COLO668 (cell line): ENCODE results near the gene AFG3L2.

Source experiments
- DNase-seq: peaks from one replicate; lab custom pipeline; 2025; ENCODE audit not compliant: unreplicated experiment; lab: John Stamatoyannopoulos, UW

Gene AFG3L2

GRCh38 chr18:12327510-12328178, 49.4 kb downstream of the AFG3L2 start:
- peak; percentile 86 for DNase-seq

GRCh38 chr18:12326711-12327460, 50.1 kb downstream of the AFG3L2 start:
- DNase-seq, result no peak

DNA sequence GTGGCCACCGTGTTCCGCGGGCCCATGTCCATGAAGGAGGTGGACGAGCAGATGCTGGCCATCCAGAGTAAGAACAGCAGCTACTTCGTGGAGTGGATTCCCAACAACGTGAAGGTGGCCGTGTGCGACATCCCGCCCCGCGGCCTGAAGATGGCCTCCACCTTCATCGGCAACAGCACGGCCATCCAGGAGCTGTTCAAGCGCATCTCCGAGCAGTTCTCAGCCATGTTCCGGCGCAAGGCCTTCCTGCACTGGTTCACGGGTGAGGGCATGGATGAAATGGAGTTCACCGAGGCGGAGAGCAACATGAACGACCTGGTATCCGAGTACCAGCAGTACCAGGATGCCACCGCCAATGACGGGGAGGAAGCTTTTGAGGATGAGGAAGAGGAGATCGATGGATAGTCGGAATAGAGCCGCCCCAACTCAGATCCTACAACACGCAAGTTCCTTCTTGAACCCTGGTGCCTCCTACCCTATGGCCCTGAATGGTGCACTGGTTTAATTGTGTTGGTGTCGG, 51.2 kb downstream of the AFG3L2 start:
- no peak for DNase-seq

DNA sequence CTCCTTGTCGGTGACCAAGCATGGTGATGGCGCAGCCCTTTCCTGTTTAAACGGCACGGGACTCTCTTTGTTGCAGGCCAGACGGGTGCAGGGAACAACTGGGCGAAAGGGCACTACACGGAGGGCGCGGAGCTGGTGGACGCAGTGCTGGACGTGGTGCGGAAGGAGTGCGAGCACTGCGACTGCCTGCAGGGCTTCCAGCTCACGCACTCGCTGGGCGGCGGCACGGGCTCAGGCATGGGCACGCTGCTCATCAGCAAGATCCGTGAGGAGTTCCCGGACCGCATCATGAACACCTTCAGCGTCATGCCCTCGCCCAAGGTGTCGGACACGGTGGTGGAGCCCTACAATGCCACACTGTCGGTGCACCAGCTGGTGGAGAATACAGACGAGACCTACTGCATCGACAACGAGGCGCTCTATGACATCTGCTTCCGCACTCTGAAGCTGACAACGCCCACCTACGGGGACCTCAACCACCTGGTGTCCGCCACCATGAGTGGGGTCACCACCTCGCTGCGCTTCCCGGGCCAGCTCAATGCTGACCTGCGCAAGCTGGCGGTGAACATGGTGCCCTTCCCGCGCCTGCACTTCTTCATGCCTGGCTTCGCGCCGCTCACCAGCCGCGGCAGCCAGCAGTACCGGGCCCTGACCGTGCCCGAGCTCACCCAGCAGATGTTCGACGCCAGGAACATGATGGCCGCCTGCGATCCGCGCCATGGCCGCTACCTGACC, 51.9 kb downstream of the AFG3L2 start:
- no peak for DNase-seq

- DNase-seq, result no peak
Measured at GRCh38 chr18:12321333-12321732, 55.7 kb downstream of the AFG3L2 start.

GRCh38 chr18:12318857-12319256, 58.2 kb downstream of the AFG3L2 start:
- DNase-seq, result no peak

GRCh38 chr18:12318334-12318697, 58.7 kb downstream of the AFG3L2 start:
- no peak for DNase-seq

DNA sequence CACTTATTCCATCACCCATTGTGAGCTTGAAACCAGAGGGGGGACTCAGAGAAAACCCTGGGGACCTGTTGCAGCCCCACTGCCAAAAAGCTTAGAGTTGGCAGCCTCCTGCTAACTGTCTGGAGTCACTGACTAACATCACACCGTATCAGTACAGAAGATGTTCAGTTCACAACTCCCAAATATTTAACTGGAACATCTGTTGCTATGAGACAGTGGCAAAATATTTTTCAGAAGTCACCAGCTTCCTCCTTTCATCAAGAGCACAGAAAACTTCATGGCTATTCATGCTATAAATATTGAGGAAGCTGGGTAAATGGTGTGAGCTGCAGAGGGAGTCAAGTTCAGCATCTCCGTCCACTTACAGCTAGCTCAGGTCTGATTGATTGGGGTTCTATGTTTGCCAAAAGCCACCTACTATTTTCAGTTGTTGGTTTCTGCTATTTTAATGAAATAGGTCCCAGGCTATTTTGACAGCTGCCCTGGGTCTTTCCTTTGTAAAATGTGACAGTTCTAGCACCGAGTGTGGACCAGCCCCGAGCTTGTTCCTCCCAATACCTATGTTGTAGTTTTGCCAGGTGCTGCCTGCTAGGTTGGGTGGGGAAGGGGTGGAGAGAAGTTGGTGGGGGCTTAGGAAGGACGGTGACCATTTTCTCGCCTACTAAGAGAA, 59.2 kb downstream of the AFG3L2 start:
- DNase-seq, result no peak

GRCh38 chr18:12315911-12316310, 61.1 kb downstream of the AFG3L2 start:
- DNase-seq, result no peak

- DNase-seq, result no peak
Measured at GRCh38 chr18:12315490-12315889, 61.5 kb downstream of the AFG3L2 start.

DNA sequence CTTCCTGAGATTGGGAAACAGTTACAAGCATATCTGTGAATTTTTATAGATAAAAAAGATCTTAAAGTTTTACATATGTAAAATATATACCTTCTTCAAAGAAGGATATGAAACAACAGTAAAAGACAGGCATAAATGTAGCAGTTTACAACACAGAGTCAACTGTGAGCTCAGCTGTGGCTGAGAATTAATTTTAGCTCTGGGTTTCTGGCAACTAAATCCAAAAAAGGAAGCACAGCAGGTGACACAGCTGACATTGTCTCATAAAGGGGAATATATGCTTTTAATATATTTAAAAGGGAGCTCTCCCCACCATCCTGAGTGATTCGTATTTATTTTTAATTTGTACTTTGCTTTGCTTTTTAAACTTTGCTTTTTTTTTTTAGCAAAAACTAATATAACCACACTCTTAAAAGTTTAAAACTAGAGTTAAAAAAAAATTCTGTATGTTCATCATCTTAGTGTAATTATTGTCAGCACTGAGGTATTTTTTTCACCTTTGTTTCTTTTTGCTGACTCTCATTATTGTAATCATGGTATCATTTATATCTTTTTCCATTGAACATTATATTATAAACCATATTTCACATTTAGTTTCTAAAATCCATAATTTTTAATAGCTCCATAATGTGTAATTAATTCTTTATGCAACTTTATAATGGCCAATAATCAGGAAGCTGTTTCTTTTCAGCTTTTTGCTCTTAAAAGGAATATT, 62.3 kb downstream of the AFG3L2 start:
- no peak for DNase-seq

GRCh38 chr18:12313530-12314245, 63.3 kb downstream of the AFG3L2 start:
- no peak for DNase-seq

GRCh38 chr18:12312976-12313375, 64.1 kb downstream of the AFG3L2 start:
- DNase-seq, result no peak

DNA sequence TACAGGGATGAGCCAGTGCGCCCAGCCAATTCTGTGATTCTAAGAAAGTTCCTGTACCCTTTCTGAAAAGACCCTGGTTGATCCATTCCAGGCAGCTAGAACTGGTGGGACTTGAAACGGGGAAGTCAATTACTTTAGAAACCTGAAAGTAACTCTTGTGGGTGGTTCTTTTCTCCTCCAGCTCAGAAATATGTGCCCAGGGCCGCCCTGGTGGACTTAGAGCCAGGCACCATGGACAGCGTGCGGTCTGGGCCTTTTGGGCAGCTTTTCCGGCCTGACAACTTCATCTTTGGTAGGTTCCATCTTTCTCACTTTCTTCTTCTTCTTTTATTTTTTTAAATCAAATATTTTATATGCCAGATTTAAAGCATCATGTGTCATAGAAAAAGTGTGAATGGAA, 66.3 kb downstream of the AFG3L2 start:
- DNase-seq, result no peak

DNA sequence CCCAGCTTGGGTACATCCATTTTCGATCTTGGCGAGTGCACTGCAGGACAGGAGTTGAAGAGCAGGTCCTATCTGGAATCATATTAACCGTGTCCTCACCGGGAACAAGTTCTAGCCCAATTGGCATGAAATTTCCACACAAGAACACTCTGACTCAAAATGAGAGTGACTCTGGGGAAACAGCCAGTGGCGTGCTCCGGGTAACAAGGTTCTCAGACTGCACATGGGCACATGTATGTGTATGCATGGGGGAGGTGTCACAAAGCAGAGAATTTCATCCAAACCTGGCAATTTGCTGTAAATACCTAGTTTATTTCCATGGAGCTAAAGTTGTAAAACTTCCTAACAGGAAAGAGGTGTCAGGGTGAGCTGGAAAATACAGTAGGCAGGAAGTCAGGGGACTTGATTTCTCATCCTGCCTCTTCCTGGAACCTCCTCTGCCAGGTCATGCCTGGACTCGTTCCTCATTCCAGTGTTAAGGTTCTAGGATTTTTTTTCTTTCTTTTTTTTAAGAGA, 67.3 kb downstream of the AFG3L2 start:
- no peak for DNase-seq

DNA sequence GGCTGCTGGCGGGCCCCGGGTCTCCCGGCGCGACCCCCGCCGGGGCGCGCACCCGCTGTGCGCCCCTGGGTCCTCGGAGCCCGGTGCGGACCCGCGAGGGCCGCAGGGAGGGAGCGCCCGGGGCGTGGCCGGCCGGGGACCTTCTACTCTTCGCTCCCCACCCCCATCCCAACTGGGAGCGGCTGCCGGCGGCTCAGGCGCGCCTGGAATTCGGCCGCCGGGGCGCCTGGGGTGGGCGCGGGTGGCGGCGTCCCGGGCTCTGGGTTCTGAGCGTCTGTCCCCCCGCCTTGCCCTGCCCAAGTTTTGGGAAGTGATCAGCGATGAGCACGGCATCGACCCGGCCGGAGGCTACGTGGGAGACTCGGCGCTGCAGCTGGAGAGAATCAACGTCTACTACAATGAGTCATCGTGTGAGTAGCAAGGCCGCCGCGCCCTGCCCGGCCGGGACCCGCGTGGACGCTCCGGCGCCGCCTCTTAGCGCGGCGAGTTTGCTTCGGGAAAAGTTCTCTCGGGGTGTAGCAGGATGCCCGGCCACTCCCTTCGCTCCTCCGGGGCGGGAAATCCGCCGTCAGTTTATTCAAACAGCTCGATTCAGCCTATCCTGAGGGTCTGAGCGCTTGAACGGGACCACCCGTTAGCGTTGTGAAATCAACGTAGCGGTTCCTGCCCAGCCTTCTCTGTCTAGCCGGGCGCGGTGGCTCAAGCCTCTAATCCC, 68.5 kb downstream of the AFG3L2 start:
- DNase-seq, result peak; percentile 64

DNA sequence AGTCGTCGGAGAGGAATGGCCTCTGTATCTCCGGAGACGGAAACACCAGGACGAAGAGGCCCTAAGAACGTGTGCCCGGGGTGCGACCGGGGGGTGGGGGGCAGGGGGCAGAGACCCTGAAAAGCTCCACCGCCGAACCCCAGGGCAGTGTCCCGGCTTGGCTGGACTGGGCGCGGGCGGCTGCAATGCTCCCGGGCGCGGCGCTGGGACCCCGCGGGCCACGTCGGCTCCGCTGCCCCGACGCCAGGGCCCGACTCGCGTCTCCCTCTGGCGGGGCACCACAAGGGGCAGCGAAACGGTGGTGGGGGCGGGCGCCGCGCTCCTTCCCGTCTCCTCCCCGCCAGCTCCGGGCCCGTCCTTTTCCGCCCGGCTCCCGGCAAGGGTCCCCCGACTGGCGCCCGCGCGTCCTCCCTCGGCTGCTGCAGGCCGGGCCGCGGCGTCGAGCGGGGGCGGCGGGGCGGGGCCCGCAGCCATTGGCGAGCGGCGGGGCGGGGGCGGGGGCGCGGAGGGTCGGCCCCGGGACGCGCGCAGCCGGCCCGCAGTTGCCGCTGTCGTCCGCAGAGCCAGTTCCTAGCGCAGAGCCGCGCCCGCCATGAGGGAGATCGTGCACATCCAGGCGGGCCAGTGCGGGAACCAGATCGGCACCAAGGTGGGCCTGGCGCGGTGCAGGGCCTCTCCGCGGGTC, 69.2 kb downstream of the AFG3L2 start, which contains the start of gene TUBB6:
TUBB6 (plus strand) TSS at position 541 of the 685 bp plus-strand sequence; CDS start at position 593, 52 bp downstream.
- DNase-seq, result peak; percentile 33
